Measurements from ENCODE around the gene KIF14. TPM values are rescaled to one million over a fixed set of nuclear protein-coding genes. Genes with fewer than 3 reads are reported as not detected.

KIF14 gene
- total and polyA plus RNA-seq, 2 of the 13 experiments (the other 11 are each of a cell fraction or from before 2014, with no cell fraction given) = 3.3 to 11.2 TPM

- TF ChIP-seq ELK4 (CRISPR knock-in tag; IDR thresholded peaks at IDR 0.05; ENCODE audit: borderline replicate concordance) = no peak
- TF ChIP-seq HCFC1 (IDR thresholded peaks at IDR 0.05; ENCODE audit: low read depth, low read length) = no peak; the same call in 1 of the 2 replicates
- TF ChIP-seq ZNF674 (CRISPR knock-in tag; IDR thresholded peaks at IDR 0.05; ENCODE audit: low read depth) = no peak
- TF ChIP-seq EEA1 (CRISPR knock-in tag; IDR thresholded peaks at IDR 0.05; ENCODE audit: borderline replicate concordance) = 0 out of 2 replicates have a peak, but pooled peaks have one; percentile 75
- no peak for TF ChIP-seq ZNF552 (CRISPR knock-in tag; IDR thresholded peaks at IDR 0.05; ENCODE audit: borderline replicate concordance)
- TF ChIP-seq MTA3 (CRISPR knock-in tag; IDR thresholded peaks at IDR 0.05) = no peak
- peak; percentile 31; the same call in 1 of the 2 replicates for TF ChIP-seq HMG20B (CRISPR knock-in tag; conservative IDR thresholded peaks at IDR 0.05)
- no peak; the same call in 1 of the 2 replicates for TF ChIP-seq ZSCAN29 (CRISPR knock-in tag; conservative IDR thresholded peaks at IDR 0.05)
- TF ChIP-seq ETV5 (CRISPR knock-in tag; IDR thresholded peaks at IDR 0.05; ENCODE audit: borderline replicate concordance) = peak; percentile 57
- TF ChIP-seq ZNF496 (CRISPR knock-in tag; IDR thresholded peaks at IDR 0.05; ENCODE audit: insufficient replicate concordance) = no peak
- TF ChIP-seq ZNF18 (CRISPR knock-in tag; IDR thresholded peaks at IDR 0.05; ENCODE audit: insufficient replicate concordance) = no peak
- no peak for TF ChIP-seq FLYWCH1 (CRISPR knock-in tag; IDR thresholded peaks at IDR 0.05)
- 0 out of 2 replicates have a peak, but pooled peaks have one; percentile 33 for TF ChIP-seq ETS1 (CRISPR knock-in tag; IDR thresholded peaks at IDR 0.05)
- TF ChIP-seq HNF1B (CRISPR knock-in tag; IDR thresholded peaks at IDR 0.05) = no peak
- peak; percentile 94 for TF ChIP-seq AGO2 (optimal IDR thresholded peaks at IDR 0.05; ENCODE audit: low read depth, low read length)
- 0 out of 2 replicates have a peak, but pooled peaks have one; percentile 44 for TF ChIP-seq ZFP90 (CRISPR knock-in tag; IDR thresholded peaks at IDR 0.05; ENCODE audit: borderline replicate concordance)
- TF ChIP-seq FOXA1 (IDR thresholded peaks at IDR 0.05) = no peak
- TF ChIP-seq FOXA1 (CRISPR knock-in tag; IDR thresholded peaks at IDR 0.05) = no peak
- no peak for TF ChIP-seq ZNF432 (CRISPR knock-in tag; IDR thresholded peaks at IDR 0.05; ENCODE audit: borderline replicate concordance)
- no peak for TF ChIP-seq PBX2 (CRISPR knock-in tag; IDR thresholded peaks at IDR 0.05)
Observed at GRCh38 chr1:200669314-200670241, 49.0 kb upstream of the KIF14 start, which contains the start of gene DDX59 (continued).
